ENCODE results near the gene VPS13D. TPM values are rescaled to one million over a fixed set of nuclear protein-coding genes. Genes with fewer than 3 reads are reported as not detected.

The VPS13D gene
- total RNA-seq, 1 donor from 2014 or later, result 88.9 TPM

DNA sequence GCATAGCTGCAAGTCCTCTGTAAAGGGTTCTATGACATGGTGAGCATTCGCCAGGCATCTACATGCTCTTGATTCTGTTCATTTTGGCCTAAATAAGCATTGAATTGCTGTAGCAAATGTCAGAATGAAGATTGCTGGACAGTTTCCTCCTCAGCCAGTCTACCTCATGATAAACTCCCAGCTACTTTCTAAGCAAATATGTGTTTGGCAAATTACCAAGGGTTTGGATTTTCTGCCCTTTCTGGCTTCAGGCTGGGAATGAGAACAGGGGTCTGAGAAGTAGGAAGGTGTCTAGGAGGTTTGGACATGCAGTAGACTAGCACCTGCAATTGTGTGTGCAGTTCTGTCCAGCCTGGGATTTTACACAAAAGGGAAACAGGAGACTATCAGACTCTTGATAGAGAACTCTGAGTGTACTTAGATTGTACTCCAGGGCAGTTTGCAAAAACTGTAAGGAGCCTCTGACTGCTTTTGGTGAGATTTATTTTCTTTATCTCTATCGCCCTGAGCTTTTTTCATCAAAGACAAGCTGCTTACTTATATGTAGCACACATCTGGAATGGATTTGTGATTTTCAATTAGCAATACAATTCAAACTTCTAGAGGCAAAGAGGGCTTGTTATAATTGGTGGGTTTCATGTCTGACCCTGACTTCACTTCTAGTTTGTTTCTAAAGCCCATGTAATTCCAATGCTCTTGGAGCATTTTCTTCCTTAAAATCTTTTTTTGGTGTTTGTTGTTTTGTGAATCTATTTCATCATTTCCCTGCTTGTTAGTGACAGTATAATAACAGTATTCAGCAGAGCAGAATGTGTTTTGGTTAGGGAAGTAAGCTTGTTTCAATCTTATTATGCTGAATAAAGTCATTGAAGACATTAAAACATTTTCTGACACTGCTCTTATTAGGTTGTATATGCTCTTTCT, 150.8 kb downstream of the VPS13D start:
- Histone ChIP-seq H3K27ac (peak overlapping the region; percentile 62), H3K9me3 (no peaks in the 10 kb centered on the region), H3K4me3 (no peak overlapping the region), H3K27me3 (no peaks in the 10 kb centered on the region), H3K36me3 (peaks cover 0 to 52% of the 10 kb centered on the region in 2 donors), H3K4me1 (peaks cover 25% of the 10 kb centered on the region)
- TF ChIP-seq POLR2A (IDR thresholded peaks at IDR 0.05) (no peak), POLR2AphosphoS5 (IDR thresholded peaks at IDR 0.05; ENCODE audit: insufficient read depth in 1 of 2, low read depth in 1 of 2) (no peak), CTCF (IDR thresholded peaks at IDR 0.05) (no peak)
- peak in 1 of 2 donors; percentile 44 for DNase-seq (ENCODE audit: extremely low spot score in 2 of 2)
- intact Hi-C loops (cut with DNase I), result no loop called here

- Histone ChIP-seq H3K9me3 (no peaks in the 10 kb centered on the region), H3K36me3 (peaks cover 6 to 68% of the 10 kb centered on the region in 2 donors), H3K27me3 (no peaks in the 10 kb centered on the region), H3K4me3 (no peak overlapping the region), H3K27ac (no peak overlapping the region), H3K4me1 (peaks cover 25% of the 10 kb centered on the region)
- DNase-seq (ENCODE audit: extremely low spot score in 2 of 2), result no peak
- TF ChIP-seq POLR2A (IDR thresholded peaks at IDR 0.05) (no peak), CTCF (IDR thresholded peaks at IDR 0.05) (no peak), POLR2AphosphoS5 (IDR thresholded peaks at IDR 0.05; ENCODE audit: insufficient read depth in 1 of 2, low read depth in 1 of 2) (no peak)
- intact Hi-C loops (cut with DNase I), result no loop called here
Observed at GRCh38 chr1:12383001-12383400, 153.2 kb downstream of the VPS13D start.

DNA sequence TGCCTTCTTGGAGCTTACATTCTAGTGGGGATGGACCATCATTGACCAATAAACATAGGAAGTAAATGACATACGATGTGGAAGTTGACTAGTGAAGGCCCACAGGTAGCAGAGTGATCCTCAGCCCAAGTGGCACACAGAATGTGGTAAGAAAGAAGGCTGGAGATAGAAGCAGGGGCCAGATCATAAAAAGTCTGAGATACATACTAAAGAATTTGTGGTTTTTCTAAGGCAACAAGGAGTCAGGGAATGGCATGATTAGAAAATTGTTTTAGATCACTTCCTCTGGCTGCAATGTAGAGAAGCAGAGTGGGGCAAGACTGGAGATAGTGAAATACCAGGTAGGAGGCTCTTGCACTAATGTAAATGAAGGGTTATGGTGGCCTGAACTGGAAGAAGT, 154.0 kb downstream of the VPS13D start:
- no peak overlapping the region for H3K4me3 ChIP-seq
- H3K27me3 ChIP-seq, result no peaks in the 10 kb centered on the region
- no peak for TF ChIP-seq POLR2A (IDR thresholded peaks at IDR 0.05)
- no peak for TF ChIP-seq CTCF (IDR thresholded peaks at IDR 0.05)
- TF ChIP-seq POLR2AphosphoS5 (IDR thresholded peaks at IDR 0.05; ENCODE audit: insufficient read depth in 1 of 2, low read depth in 1 of 2), result no peak
- peaks cover 6 to 66% of the 10 kb centered on the region in 2 donors for H3K36me3 ChIP-seq
- no peak for DNase-seq (ENCODE audit: extremely low spot score in 2 of 2)
- no peak overlapping the region for H3K27ac ChIP-seq
- H3K4me1 ChIP-seq, result peaks cover 25% of the 10 kb centered on the region
- intact Hi-C loops (cut with DNase I), result no loop called here
- H3K9me3 ChIP-seq, result no peaks in the 10 kb centered on the region

GRCh38 chr1:12384836-12385456, 155.1 kb downstream of the VPS13D start:
- Histone ChIP-seq H3K27me3 (no peaks in the 10 kb centered on the region), H3K9me3 (no peaks in the 10 kb centered on the region), H3K4me1 (peaks cover 25% of the 10 kb centered on the region), H3K27ac (no peak overlapping the region), H3K36me3 (peaks cover 6 to 65% of the 10 kb centered on the region in 2 donors), H3K4me3 (no peak overlapping the region)
- intact Hi-C loops (cut with DNase I), result no loop called here
- no peak for TF ChIP-seq POLR2AphosphoS5 (IDR thresholded peaks at IDR 0.05; ENCODE audit: insufficient read depth in 1 of 2, low read depth in 1 of 2)
- no peak for TF ChIP-seq CTCF (IDR thresholded peaks at IDR 0.05)
- TF ChIP-seq POLR2A (IDR thresholded peaks at IDR 0.05), result no peak
- peak in 1 of 2 donors; percentile 13 for DNase-seq (ENCODE audit: extremely low spot score in 2 of 2)

Data from vagina (tissue), 2 donors.